ENCODE results near the gene NDRG3.
"Not testable (repeated sequence)": the region's sequence is repeated elsewhere in the genome, so short reads cannot be mapped to it uniquely, and the experiment has no call there.

GRCh38 chr20:36675545-36675944 is 70.3 kb downstream of the NDRG3 start:
- TF ChIP-seq CTCF, POLR2A (IDR thresholded peaks at IDR 0.05): not testable (repeated sequence)
